H1 (cell line): ENCODE measurements around the gene TRAF3IP3.

Source experiments
- CTCF ChIP-seq, 3 experiments: IDR thresholded peaks; 1 replicate in 2 of 3; 2 replicates in 1 of 3; pipeline versions ENCODE4 v1.5.1 to v1.6.1; 2011; ENCODE audit warnings: low read length in 3 of 3, mild to moderate bottlenecking in 3 of 3, inconsistent platforms in 2 of 3, low read depth in 1 of 3, moderate library complexity in 1 of 3; ENCODE audit not compliant: insufficient read depth in 1 of 3; ENCODE audit errors: control extremely low read depth in 1 of 3
- E2F6 ChIP-seq: IDR thresholded peaks from 2 replicates; pipeline ENCODE4 v1.6.1; 2012; ENCODE audit warnings: inconsistent platforms
- GTF2F1 ChIP-seq: IDR thresholded peaks from 2 replicates; pipeline ENCODE4 v1.6.1; 2012; ENCODE audit warnings: low read depth, low read length, improper control_type of control experiment, borderline replicate concordance

- TF ChIP-seq CTCF (IDR thresholded peaks at IDR 0.05; ENCODE audit: control extremely low read depth in 1 of 3, insufficient read depth in 1 of 3, low read depth in 1 of 3, low read length in 3 of 3), result no peak
- no peak for TF ChIP-seq E2F6
- no peak for TF ChIP-seq GTF2F1
Measured at GRCh38 chr1:209783386-209783785, 27.5 kb downstream of the TRAF3IP3 start.
